ENCODE data around the gene FAM163B.

DNA sequence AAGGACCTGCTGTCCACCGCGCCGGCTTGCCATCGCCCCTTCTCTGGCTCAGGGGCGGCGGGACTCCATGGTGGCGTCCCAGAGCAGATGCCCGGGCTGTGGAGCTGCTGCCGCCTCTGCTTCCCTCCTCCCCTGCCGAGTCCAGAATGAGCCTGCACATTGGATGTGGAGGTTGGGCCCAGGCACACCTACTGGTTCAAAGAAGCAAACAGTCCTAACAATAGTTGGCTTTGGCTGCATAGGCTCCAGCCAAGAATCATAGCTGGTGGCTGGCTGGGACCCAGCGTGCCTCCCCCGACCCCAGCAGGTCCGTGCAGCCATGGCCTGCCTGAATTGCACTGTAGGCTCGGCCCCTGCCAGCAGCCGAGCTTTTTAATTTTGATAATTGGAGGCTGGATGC, 48.9 kb downstream of the FAM163B start:
- TF ChIP-seq GATA2 (IDR thresholded peaks at IDR 0.05; ENCODE audit: low read depth, low read length): no peak
- TF ChIP-seq GATA3 (IDR thresholded peaks at IDR 0.05; ENCODE audit: low read depth, low read length): no peak
